Duodenal mucosa (tissue), 2 donors: Measurements from ENCODE around the gene FTO.
"Not testable (repeated sequence)": the region's sequence is repeated elsewhere in the genome, so short reads cannot be mapped to it uniquely, and the experiment has no call there.

ENCODE experiments used
- H3K27ac ChIP-seq: one replicate; pipeline ENCODE4 v1.7.0; 2013; ENCODE audit warnings: low read depth, low read length
- H3K27me3 ChIP-seq, 2 donors: one replicate each; pipeline ENCODE4 v1.7.0; 2013; ENCODE audit warnings: low read length in 2 of 2, control low read depth in 1 of 2; ENCODE audit not compliant: insufficient read depth in 2 of 2, control insufficient read depth in 1 of 2
- H3K36me3 ChIP-seq, 2 donors: one replicate each; pipeline ENCODE4 v1.7.0; 2013; ENCODE audit warnings: low read length in 2 of 2, control low read depth in 1 of 2; ENCODE audit not compliant: insufficient read depth in 2 of 2, control insufficient read depth in 1 of 2
- H3K4me1 ChIP-seq, 2 donors: one replicate each; pipeline ENCODE4 v1.7.0; 2013; ENCODE audit warnings: low read length in 2 of 2, control low read depth in 1 of 2; ENCODE audit not compliant: insufficient read depth in 2 of 2, control insufficient read depth in 1 of 2
- H3K4me3 ChIP-seq, 2 donors: one replicate each; pipeline ENCODE4 v1.7.0; 2013; ENCODE audit warnings: low read length in 2 of 2, low read depth in 1 of 2
- H3K9ac ChIP-seq, 2 donors: one replicate each; pipeline ENCODE4 v1.7.0; 2013; ENCODE audit warnings: low read length in 2 of 2, low read depth in 1 of 2
- H3K9me3 ChIP-seq, 2 donors: one replicate each; pipeline ENCODE4 v1.7.0; 2013; ENCODE audit warnings: low read length in 2 of 2, control low read depth in 1 of 2; ENCODE audit not compliant: control insufficient read depth in 1 of 2

FTO gene

DNA sequence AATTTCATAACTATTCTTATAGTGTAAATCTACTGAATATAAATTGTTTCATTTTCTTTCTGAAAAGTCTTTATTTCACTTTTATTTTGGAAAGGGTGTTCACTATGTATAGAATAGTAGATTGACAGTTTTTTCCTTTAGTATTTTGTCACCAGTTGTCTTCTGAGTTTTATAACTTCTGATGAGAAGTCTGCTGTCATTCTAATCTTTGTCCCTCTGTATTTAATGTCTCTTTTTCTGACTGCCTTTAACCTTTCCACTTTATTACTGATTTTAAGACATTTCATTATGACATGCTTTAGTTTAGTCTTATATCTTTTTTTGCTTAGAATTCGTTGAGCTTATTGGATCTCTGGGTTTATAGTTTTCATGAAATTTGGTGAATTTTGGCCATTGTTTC, 166.9 kb downstream of the FTO start:
- H3K27ac ChIP-seq, result no peak overlapping the region
- H3K36me3 ChIP-seq, result peaks cover 3 to 4% of the 10 kb centered on the region in 2 donors
- no peaks in the 10 kb centered on the region for H3K4me1 ChIP-seq
- H3K9me3 ChIP-seq, result no peaks in the 10 kb centered on the region
- H3K27me3 ChIP-seq, result no peaks in the 10 kb centered on the region
- H3K4me3 ChIP-seq, result no peak overlapping the region
- H3K9ac ChIP-seq, result no peak overlapping the region

DNA sequence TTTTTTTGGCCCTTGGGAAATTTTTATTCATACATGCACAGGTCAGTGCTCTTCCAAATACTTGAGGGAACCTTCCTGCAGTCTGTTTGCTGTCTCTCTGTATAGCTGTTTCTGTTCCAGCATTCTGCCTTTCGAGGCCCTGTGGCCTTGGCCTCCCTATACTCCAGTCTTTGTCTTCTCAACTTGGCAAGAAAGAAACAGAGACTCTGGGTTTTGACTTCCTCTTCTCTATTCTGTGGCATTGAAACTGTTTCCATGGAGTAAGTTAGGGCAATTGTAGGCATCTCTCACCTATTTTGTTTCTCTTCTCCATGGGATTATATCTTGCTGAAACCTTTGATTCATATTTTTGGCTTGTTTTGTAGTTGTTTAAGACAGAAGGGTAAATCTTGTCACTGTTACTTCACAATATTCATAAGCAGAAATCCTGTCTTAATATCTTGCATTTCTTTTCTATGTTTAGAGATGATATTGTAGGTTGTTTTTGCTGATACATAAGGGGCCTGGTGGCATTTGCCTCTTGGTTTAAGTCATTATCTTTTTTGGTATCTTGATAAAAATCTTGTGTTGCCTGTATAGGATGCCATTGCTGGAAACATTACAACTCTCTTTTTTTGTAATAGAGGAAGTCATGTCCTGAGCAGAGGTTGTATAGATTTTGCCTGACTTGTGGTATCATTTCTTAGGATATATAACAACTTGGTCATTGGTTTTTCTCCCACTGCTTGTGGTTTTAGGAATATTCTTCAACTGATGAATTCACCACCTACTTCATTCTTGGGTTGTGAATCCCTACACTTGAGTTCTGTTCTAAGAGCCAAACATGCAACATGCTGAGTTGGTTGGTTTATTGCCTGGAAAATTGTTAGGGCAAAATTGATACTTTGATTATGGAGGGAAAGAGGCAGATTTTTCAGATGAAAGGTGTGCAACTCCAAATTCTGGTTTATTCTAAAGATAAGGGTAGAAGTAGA, 168.6 kb downstream of the FTO start:
- peaks cover 3 to 4% of the 10 kb centered on the region in 2 donors for H3K36me3 ChIP-seq
- H3K4me3 ChIP-seq, result no peak overlapping the region
- no peaks in the 10 kb centered on the region for H3K4me1 ChIP-seq
- H3K27ac ChIP-seq, result no peak overlapping the region
- no peak overlapping the region for H3K9ac ChIP-seq
- H3K9me3 ChIP-seq, result no peaks in the 10 kb centered on the region
- no peaks in the 10 kb centered on the region for H3K27me3 ChIP-seq

DNA sequence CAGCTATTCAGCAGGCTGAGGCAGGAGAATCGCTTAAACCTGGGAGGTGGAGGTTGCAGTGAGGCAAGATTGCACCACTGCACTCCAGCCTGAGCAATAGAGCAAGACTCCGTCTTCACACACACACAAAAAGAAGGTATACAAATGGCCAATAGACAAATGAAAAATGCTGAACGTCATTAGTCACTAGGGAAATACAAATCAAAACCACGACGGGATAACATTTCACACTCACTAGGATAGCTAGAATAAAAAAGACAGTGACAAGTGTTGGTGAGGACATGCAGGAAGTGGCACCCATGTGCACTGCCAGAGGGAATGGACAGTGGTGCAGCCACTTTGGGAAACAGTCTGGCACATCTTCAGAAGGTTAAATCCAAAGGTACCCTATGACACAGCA, 172.9 kb downstream of the FTO start:
- H3K27ac ChIP-seq, result no peak overlapping the region
- no peak overlapping the region for H3K4me3 ChIP-seq
- H3K36me3 ChIP-seq, result peaks cover 3 to 18% of the 10 kb centered on the region in 2 donors
- H3K9ac ChIP-seq, result no peak overlapping the region
- H3K27me3 ChIP-seq, result no peaks in the 10 kb centered on the region
- H3K4me1 ChIP-seq, result no peaks in the 10 kb centered on the region
- H3K9me3 ChIP-seq, result no peaks in the 10 kb centered on the region

DNA sequence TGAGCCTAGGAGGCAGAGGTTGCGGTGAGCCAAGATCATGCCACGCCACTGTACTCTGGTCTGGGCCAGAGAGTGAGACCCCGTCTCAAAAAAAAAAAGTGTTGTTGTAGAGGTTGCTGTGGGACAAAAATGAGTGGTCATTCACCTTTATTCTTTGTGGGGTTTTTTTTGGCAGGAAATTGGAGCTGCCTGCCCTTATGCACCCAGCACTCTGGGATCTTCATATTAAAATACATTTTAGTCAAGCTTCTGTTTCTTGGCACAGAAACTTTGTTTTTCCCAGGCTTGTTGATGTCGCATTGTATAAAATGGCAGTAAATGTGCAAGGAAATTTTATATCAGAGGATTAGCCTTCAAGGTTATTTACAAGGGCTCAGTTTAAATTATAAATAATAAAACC, 174.3 kb downstream of the FTO start:
- H3K9ac ChIP-seq, result no peak overlapping the region
- H3K4me1 ChIP-seq, result no peaks in the 10 kb centered on the region
- peaks cover 3 to 18% of the 10 kb centered on the region in 2 donors for H3K36me3 ChIP-seq
- no peaks in the 10 kb centered on the region for H3K9me3 ChIP-seq
- no peak overlapping the region for H3K27ac ChIP-seq
- H3K27me3 ChIP-seq, result no peaks in the 10 kb centered on the region
- H3K4me3 ChIP-seq, result no peak overlapping the region

DNA sequence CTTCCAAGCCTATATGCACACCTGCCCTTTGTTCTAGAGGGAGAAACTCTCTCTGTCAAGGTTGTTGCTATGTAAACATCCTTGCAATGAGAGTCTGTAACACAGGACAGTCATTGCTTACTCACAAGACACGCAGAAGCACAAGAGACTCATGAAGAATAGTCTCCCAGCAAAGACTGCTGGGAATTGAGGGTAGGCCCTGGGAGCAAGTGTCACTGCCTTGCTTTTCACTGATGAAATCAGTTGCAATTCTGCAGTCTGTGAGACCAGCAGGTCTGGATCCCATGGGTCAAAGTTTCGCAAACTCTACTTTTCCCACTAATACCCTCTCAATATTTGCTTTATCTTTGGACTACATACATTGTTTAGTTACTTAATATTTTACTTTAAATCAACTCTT, 177.4 kb downstream of the FTO start:
- H3K27ac ChIP-seq, result no peak overlapping the region
- peaks cover 0 to 14% of the 10 kb centered on the region in 2 donors for H3K36me3 ChIP-seq
- H3K9me3 ChIP-seq, result no peaks in the 10 kb centered on the region

DNA sequence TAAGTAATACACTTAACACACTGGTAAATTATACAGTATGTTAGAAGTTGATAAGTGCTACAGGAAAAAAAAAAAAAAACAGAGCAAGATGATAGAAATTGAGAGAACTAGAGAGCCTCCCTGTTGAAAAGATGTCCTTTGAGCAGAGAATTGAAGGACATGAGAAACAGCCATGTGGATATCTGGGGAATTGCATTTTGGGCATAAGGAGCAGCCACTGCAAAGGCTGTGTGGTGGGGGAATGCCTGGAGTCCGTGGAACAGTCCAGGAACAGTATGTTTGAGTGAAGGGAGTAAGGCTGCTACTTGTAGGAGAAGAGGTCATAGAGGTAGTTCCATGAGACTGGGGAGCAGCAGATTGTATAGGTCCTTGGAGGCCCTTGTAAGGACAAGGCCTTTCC, 178.4 kb downstream of the FTO start:
- no peaks in the 10 kb centered on the region for H3K9me3 ChIP-seq
- H3K9ac ChIP-seq, result no peak overlapping the region
- H3K27ac ChIP-seq, result no peak overlapping the region
- H3K4me1 ChIP-seq, result no peaks in the 10 kb centered on the region
- H3K27me3 ChIP-seq, result no peaks in the 10 kb centered on the region
- no peak overlapping the region for H3K4me3 ChIP-seq
- H3K36me3 ChIP-seq, result peaks cover 4 to 14% of the 10 kb centered on the region in 2 donors

More for the DNA sequence above, 177.4 kb downstream of the FTO start:
- Histone ChIP-seq H3K27me3 (no peaks in the 10 kb centered on the region), H3K4me1 (no peaks in the 10 kb centered on the region), H3K4me3 (no peak overlapping the region), H3K9ac (no peak overlapping the region)

DNA sequence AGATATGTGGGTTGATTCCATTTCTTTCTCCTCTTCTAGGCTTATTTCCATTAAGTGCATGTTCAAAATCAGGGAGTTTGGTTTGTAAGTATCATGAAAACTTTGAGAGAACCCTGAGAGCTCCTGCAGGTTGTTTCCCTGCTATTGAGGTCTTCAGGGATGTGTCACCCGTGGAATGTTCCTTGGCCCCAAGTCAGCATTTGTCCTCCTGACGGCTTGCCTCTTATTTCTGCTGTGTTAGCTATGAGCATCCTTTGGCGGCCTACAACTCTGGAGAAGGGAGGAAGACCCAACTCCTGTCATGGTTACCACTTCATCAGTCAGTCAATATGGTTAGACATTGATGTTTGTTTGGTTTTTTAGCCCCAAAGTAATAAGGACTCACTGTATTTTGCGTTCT, 180.8 kb downstream of the FTO start:
- H3K27me3 ChIP-seq, result no peaks in the 10 kb centered on the region
- H3K4me3 ChIP-seq, result no peak overlapping the region
- H3K9ac ChIP-seq, result no peak overlapping the region
- H3K9me3 ChIP-seq, result no peaks in the 10 kb centered on the region
- H3K27ac ChIP-seq, result no peak overlapping the region
- no peaks in the 10 kb centered on the region for H3K4me1 ChIP-seq
- H3K36me3 ChIP-seq, result peaks cover 4 to 22% of the 10 kb centered on the region in 2 donors

DNA sequence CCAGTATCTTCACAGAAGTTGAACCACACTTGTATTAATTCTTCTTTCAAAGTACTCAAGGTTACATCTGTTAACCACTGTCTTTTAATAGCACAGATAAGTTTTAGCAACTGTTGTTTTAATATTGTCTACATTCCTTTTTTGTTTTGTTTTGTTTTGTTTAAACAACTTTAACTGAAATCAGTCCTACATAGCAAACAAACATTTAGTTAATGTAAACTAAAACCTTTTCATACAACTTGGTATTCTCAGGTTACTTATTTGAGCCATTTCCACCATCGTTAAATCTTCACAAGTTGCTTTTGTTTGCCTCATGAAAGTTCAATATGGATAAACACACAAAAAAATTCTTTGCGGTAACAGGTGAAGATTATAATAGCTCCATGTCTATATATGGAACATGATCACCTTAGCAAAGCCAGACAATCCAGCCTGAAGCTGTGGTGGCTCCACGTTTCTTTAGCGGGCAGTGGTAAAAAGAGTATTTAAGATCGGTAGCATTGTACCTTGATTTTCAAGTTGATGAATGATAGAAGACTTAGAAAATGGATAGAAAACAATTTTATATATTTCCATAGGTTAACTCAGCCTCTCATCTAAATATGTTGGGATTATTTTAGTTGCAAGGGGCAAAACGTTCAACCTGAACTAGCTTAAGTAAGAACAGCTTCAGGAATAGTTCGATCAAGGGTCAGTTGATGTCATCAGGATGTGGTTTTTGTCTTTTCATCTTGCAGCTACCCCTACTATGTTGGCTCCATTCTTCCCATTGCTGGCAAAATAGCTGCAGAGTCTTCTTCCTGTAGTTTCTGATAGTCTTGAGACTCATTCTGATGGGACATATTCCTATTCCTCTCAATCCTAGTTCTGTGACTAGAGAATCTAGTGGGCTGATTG, 182.8 kb downstream of the FTO start:
- H3K9ac ChIP-seq, result no peak overlapping the region
- no peaks in the 10 kb centered on the region for H3K9me3 ChIP-seq
- H3K4me1 ChIP-seq, result no peaks in the 10 kb centered on the region
- no peak overlapping the region for H3K4me3 ChIP-seq
- no peaks in the 10 kb centered on the region for H3K27me3 ChIP-seq
- no peak overlapping the region for H3K27ac ChIP-seq
- H3K36me3 ChIP-seq, result peaks cover 4 to 10% of the 10 kb centered on the region in 2 donors

DNA sequence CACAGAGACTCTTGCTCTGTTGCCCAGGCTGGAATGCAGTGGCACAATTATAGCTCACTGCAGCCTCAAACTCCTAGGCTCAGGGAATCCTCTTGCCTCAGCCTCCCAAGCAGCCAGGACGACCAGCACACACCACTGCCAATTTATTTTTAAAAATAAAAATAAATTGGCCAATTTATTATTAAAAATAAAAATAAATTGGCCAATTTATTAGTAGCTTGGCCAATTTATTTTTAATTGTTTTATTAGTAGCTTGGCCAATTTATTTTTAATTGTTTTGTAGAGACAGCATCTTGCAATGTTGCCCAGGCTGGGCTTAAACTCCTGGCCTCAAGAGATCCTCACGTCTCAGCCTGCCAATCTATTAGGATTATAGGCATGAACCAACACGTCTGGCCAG, 184.3 kb downstream of the FTO start:
- Histone ChIP-seq H3K9me3 (no peaks in the 10 kb centered on the region), H3K36me3 (peaks cover 4 to 10% of the 10 kb centered on the region in 2 donors), H3K4me1 (peaks cover 0 to under 1% of the 10 kb centered on the region in 2 donors), H3K9ac (no peak overlapping the region), H3K4me3 (no peak overlapping the region), H3K27me3 (no peaks in the 10 kb centered on the region), H3K27ac (no peak overlapping the region)

DNA sequence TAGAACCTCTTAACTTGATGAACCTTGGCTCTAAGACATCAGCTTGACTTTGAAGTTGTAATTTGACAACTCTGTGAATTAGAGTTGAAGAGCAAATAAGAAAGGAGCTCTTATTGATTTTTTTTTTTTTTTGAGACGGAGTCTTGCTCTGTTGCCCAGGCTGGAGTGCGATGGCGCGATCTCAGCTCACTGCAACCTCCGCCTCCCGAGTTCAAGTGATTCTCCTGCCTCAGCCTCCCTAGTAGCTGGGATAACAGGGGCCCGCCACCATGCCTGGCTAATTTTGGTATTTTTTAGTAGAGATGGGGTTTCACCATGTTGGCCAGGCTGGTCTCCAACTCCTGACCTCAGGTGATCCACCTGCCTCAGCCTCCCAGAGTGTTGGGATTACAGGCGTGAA, 186.9 kb downstream of the FTO start:
- not testable (repeated sequence) for H3K9me3 ChIP-seq, H3K27ac ChIP-seq, H3K27me3 ChIP-seq, H3K4me3 ChIP-seq, H3K36me3 ChIP-seq, H3K9ac ChIP-seq
- H3K4me1 ChIP-seq, result peaks cover 0 to 13% of the 10 kb centered on the region in 2 donors
